Measurements from ENCODE around the gene LDLRAD4.

LDLRAD4 gene

GRCh38 chr18:13618760-13619438 is 400.3 kb downstream of the LDLRAD4 start:
- Mint-ChIP-seq H3K4me1 (peaks cover 11% of the 10 kb centered on the region), H3K4me3 (no peak overlapping the region), H3K27me3 (ENCODE audit: low read depth) (peaks cover 25% of the 10 kb centered on the region), H3K27ac (no peak overlapping the region), H3K36me3 (ENCODE audit: low read depth) (no peaks in the 10 kb centered on the region), H3K9me3 (no peaks in the 10 kb centered on the region)
- no peak for TF ChIP-seq CTCF (IDR thresholded peaks at IDR 0.05; ENCODE audit: unreplicated experiment in 3 of 3)

- H3K27me3 Mint-ChIP-seq (ENCODE audit: low read depth), result peaks cover 19% of the 10 kb centered on the region
- no peaks in the 10 kb centered on the region for H3K36me3 Mint-ChIP-seq (ENCODE audit: low read depth)
- no peak for TF ChIP-seq CTCF (IDR thresholded peaks at IDR 0.05; ENCODE audit: unreplicated experiment in 3 of 3)
- H3K4me1 Mint-ChIP-seq, result peaks cover 8% of the 10 kb centered on the region
- H3K9me3 Mint-ChIP-seq, result no peaks in the 10 kb centered on the region
- H3K4me3 Mint-ChIP-seq, result no peak overlapping the region
- no peak overlapping the region for H3K27ac Mint-ChIP-seq
Measured at GRCh38 chr18:13619505-13620205, 401.1 kb downstream of the LDLRAD4 start.

GRCh38 chr18:13620206-13620672 is 401.7 kb downstream of the LDLRAD4 start:
- H3K4me3 Mint-ChIP-seq, result no peak overlapping the region
- no peak overlapping the region for H3K27ac Mint-ChIP-seq
- no peak for TF ChIP-seq CTCF (IDR thresholded peaks at IDR 0.05; ENCODE audit: unreplicated experiment in 3 of 3)
- no peaks in the 10 kb centered on the region for H3K36me3 Mint-ChIP-seq (ENCODE audit: low read depth)
- H3K27me3 Mint-ChIP-seq (ENCODE audit: low read depth), result peaks cover 16% of the 10 kb centered on the region
- H3K9me3 Mint-ChIP-seq, result no peaks in the 10 kb centered on the region
- H3K4me1 Mint-ChIP-seq, result peaks cover 3% of the 10 kb centered on the region

GRCh38 chr18:13620818-13621445 is 402.4 kb downstream of the LDLRAD4 start:
- Mint-ChIP-seq H3K4me3 (no peak overlapping the region), H3K36me3 (ENCODE audit: low read depth) (no peaks in the 10 kb centered on the region), H3K9me3 (no peaks in the 10 kb centered on the region), H3K27me3 (ENCODE audit: low read depth) (peaks cover 14% of the 10 kb centered on the region), H3K27ac (no peak overlapping the region), H3K4me1 (no peaks in the 10 kb centered on the region)
- TF ChIP-seq CTCF (IDR thresholded peaks at IDR 0.05; ENCODE audit: unreplicated experiment in 3 of 3), result no peak

GRCh38 chr18:13621446-13621849 is 402.9 kb downstream of the LDLRAD4 start:
- H3K9me3 Mint-ChIP-seq, result no peaks in the 10 kb centered on the region
- H3K4me3 Mint-ChIP-seq, result no peak overlapping the region
- H3K36me3 Mint-ChIP-seq (ENCODE audit: low read depth), result no peaks in the 10 kb centered on the region
- TF ChIP-seq CTCF (IDR thresholded peaks at IDR 0.05; ENCODE audit: unreplicated experiment in 3 of 3), result no peak
- H3K27me3 Mint-ChIP-seq (ENCODE audit: low read depth), result peaks cover 14% of the 10 kb centered on the region
- no peak overlapping the region for H3K27ac Mint-ChIP-seq
- no peaks in the 10 kb centered on the region for H3K4me1 Mint-ChIP-seq

Measured in nephron (organoid).